Erythroblast (primary cell): ENCODE results near the gene PRDM15.
"Not testable (repeated sequence)": the region's sequence is repeated elsewhere in the genome, so short reads cannot be mapped to it uniquely, and the experiment has no call there.

ENCODE experiments used
- DNase-seq, 2 experiments: peaks; one replicate each; lab custom pipeline; 2025; lab: John Stamatoyannopoulos, UW
- GATA1 ChIP-seq: IDR thresholded peaks from 2 replicates; pipeline ENCODE4 v1.6.1; 2011; ENCODE audit warnings: low read depth, mild to moderate bottlenecking, control low read depth, low read length, moderate library complexity
- POLR2A ChIP-seq: IDR thresholded peaks from 2 replicates; pipeline ENCODE4 v1.6.1; 2011; ENCODE audit warnings: mild to moderate bottlenecking, low read length

Gene PRDM15

DNA sequence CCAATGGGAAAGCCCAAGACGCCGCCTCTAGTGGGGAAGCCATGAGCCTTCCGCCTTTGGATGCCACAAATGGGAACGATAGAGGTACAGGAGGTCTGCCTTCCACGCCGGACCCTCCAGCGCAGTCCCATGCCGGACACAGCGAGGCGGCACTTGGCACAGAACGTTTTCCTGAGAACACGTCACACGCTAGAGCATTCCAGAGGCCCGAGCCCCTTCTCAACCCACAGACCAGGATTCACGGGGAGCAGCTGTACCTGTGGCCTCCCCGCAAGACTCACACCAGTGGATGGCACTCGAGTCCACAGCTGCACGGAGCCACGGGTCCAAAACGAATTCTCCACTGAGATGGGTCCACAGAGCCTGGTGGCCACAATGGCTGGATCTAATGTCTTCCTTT, 80.8 kb downstream of the PRDM15 start:
- no peak for DNase-seq
- TF ChIP-seq POLR2A: no peak
- TF ChIP-seq GATA1: no peak

DNA sequence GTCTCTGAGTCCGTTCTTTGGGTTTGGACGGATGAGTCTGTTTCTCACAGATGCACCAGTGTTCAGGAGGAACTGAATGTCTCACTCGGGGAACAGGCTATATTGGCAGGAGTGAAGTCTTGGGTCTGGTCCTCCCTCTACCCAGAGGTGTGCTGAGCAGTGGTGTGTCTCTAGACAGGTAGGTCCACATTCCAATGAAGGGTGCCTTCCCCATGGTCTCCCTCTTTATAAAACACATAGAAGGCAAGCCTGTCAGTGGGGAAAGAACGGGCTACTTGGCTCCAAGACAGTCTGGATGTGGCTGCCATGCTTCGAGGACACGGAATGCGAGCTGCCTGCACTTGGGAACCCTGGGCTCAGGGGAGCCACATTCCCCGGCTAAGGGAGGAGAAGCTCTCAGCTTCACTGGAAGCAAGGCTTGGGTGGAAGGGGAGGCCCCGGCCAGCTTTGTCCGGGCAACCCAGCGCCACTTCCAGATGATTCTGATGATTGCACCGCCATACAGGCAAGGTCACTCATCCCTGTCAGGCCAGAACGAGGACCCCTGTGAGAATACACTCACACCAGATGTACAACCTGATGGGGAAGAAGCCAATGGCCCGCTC, 82.6 kb downstream of the PRDM15 start:
- no peak for DNase-seq
- TF ChIP-seq POLR2A (no peak), GATA1 (no peak)

- TF ChIP-seq POLR2A: no peak
- TF ChIP-seq GATA1: no peak
- DNase-seq: no peak
These were observed 83.4 kb downstream of the PRDM15 start for GRCh38 chr21:41795726-41796125.

- TF ChIP-seq GATA1 (no peak), POLR2A (no peak)
- no peak for DNase-seq
These were observed 84.5 kb downstream of the PRDM15 start for GRCh38 chr21:41794600-41794999.

- TF ChIP-seq POLR2A: no peak
- TF ChIP-seq GATA1: no peak
- DNase-seq: no peak
These were observed 86.4 kb downstream of the PRDM15 start for GRCh38 chr21:41792711-41793110.

GRCh38 chr21:41786509-41786987, 92.6 kb downstream of the PRDM15 start:
- TF ChIP-seq GATA1: no peak
- TF ChIP-seq POLR2A: no peak
- no peak for DNase-seq

GRCh38 chr21:41785262-41785661, 93.9 kb downstream of the PRDM15 start:
- DNase-seq: not testable (repeated sequence)

GRCh38 chr21:41784456-41785102, 94.6 kb downstream of the PRDM15 start:
- DNase-seq: no peak

GRCh38 chr21:41783476-41784180, 95.5 kb downstream of the PRDM15 start:
- DNase-seq: peak; percentile 40 to 78

More at GRCh38 chr21:41784456-41785102, 94.6 kb downstream of the PRDM15 start:
- no peak for TF ChIP-seq POLR2A
- no peak for TF ChIP-seq GATA1

GRCh38 chr21:41781050-41781410, 98.1 kb downstream of the PRDM15 start:
- no peak for TF ChIP-seq POLR2A
- TF ChIP-seq GATA1: no peak
- DNase-seq: no peak

More at GRCh38 chr21:41783476-41784180, 95.5 kb downstream of the PRDM15 start:
- no peak for TF ChIP-seq POLR2A
- TF ChIP-seq GATA1: no peak

GRCh38 chr21:41780337-41781049, 98.7 kb downstream of the PRDM15 start:
- TF ChIP-seq GATA1: no peak
- no peak for TF ChIP-seq POLR2A
- DNase-seq: no peak

GRCh38 chr21:41779659-41780058, 99.5 kb downstream of the PRDM15 start:
- no peak for TF ChIP-seq GATA1
- TF ChIP-seq POLR2A: no peak

DNA sequence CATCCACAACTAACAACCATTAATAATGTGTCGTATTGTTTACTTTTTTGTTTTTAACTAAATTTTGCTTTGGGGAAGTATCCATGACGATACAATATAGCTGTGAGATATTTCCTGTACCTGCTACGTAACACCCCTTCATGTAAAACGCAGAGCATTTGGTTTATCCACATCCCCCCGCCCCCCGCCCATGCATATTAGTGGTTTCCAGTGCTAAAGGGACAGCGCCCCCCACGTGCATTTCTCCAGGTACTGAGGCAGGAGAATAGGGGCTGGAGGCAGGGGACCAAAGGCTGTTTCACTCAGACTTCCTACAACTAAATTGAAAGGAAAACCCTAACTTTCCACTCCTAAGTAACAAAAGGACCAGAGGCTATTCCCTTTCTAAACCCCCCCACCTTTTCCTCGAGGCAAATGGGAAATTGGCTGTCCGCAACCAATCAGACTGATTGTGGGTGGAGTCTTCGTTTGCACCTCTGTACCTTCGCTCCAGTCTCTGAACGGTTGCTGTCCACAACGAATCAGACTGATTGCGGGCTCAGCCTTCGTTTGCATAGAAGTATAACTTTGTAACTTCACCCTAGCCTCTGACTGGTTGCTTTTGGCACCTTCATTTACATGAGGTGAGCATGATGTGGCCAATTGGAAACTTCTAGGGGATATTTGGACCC, 100.1 kb downstream of the PRDM15 start:
- TF ChIP-seq GATA1 (no peak), POLR2A (no peak)
- no peak for DNase-seq

More at GRCh38 chr21:41779659-41780058, 99.5 kb downstream of the PRDM15 start:
- no peak for DNase-seq
